Measurements from ENCODE around the gene MAG.
"Not testable (repeated sequence)": the region's sequence is repeated elsewhere in the genome, so short reads cannot be mapped to it uniquely, and the experiment has no call there.

- TF ChIP-seq CTCF (IDR thresholded peaks at IDR 0.05), result not testable (repeated sequence)
- peak in 1 of 3 donors; percentile 34 for TF ChIP-seq POLR2A (IDR thresholded peaks at IDR 0.05)
Observed at GRCh38 chr19:35286101-35286500, 5.9 kb upstream of the MAG start.

Data from body of pancreas (tissue), 4 donors.